OCI-LY7 (cell line): ENCODE results near the gene S100A9. TPM values are rescaled to one million over a fixed set of nuclear protein-coding genes. Genes with fewer than 3 reads are reported as not detected.

Experiments
- BruUV-seq: library from RNA; stranded (reverse); fragments of 400-500 nt; replicated peaks from 2 replicates; lab custom pipeline; 2021; lab: Mats Ljungman, UMichigan
- CTCF ChIA-PET: fragments of 300-600 bp; sonication (Branson Sonifier 250); formaldehyde crosslinking; loops from one replicate; lab custom pipeline; 2022; ENCODE audit warnings: antibody characterized with exemption; ENCODE audit not compliant: unreplicated experiment; lab: Charles Lee
- POLR2A ChIA-PET: fragments of 300-600 bp; sonication (Branson Sonifier 250); formaldehyde crosslinking; loops from one replicate; lab custom pipeline; 2022; ENCODE audit warnings: antibody characterized with exemption; lab: Charles Lee
- DNase-seq: peaks from one replicate; pipeline ENCODE4 v3.0.0-alpha.2; 2015; ENCODE audit warnings: low spot score
- H2AFZ ChIP-seq: fragments of 200-600 bp; sonication (generic), shearing (Covaris generic); 2 replicates; pipeline ENCODE4 v1.6.1; 2014; ENCODE audit warnings: mild to moderate bottlenecking, antibody characterized with exemption, low read length, moderate library complexity
- H3K27ac ChIP-seq: fragments of 200-600 bp; sonication (generic); 2 replicates; pipeline ENCODE4 v1.5.1; 2014; ENCODE audit warnings: mixed run types, low read depth, mild to moderate bottlenecking, moderate library complexity, low read length, inconsistent platforms; ENCODE audit not compliant: poor library complexity, severe bottlenecking
- H3K36me3 ChIP-seq: fragments of 200-600 bp; sonication (generic); 2 replicates; pipeline ENCODE4 v1.6.1; 2014; ENCODE audit warnings: mild to moderate bottlenecking, antibody characterized with exemption, low read length, moderate library complexity, mixed read lengths; ENCODE audit not compliant: insufficient read depth
- H3K4me1 ChIP-seq: fragments of 200-600 bp; sonication (generic); 2 replicates; pipeline ENCODE4 v1.5.1; 2014; ENCODE audit warnings: mild to moderate bottlenecking, low read length; ENCODE audit not compliant: insufficient read depth, poor library complexity, severe bottlenecking
- H3K4me2 ChIP-seq: fragments of 200-600 bp; sonication (generic); 2 replicates; pipeline ENCODE4 v1.6.1; 2014; ENCODE audit warnings: mild to moderate bottlenecking, low read length
- H3K4me3 ChIP-seq: fragments of 200-600 bp; sonication (generic); 2 replicates; pipeline ENCODE4 v1.5.1; 2014; ENCODE audit warnings: mild to moderate bottlenecking, low read depth, low read length; ENCODE audit not compliant: poor library complexity, severe bottlenecking
- H3K79me2 ChIP-seq: fragments of 200-600 bp; sonication (generic); 2 replicates; pipeline ENCODE4 v1.6.1; 2016; ENCODE audit warnings: low read depth, mild to moderate bottlenecking, low read length, moderate library complexity, mixed read lengths; ENCODE audit not compliant: insufficient read depth
- H3K9me2 ChIP-seq: fragments of 200-600 bp; sonication (generic); 2 replicates; pipeline ENCODE4 v1.6.1; 2016; ENCODE audit warnings: mild to moderate bottlenecking, low read length, mixed read lengths; ENCODE audit not compliant: insufficient read depth
- H3K9me3 ChIP-seq: fragments of 200-600 bp; sonication (generic); 2 replicates; pipeline ENCODE4 v1.6.1; 2014; ENCODE audit warnings: mild to moderate bottlenecking, mixed run types, low read length, mixed read lengths
- H4K20me1 ChIP-seq: fragments of 200-600 bp; sonication (generic); 2 replicates; pipeline ENCODE4 v1.6.1; 2014; ENCODE audit warnings: mild to moderate bottlenecking, antibody characterized with exemption, low read length, moderate library complexity, mixed read lengths; ENCODE audit not compliant: insufficient read depth
- CTCF ChIP-seq: fragments of 200-600 bp; sonication (generic); conservative IDR thresholded peaks from 2 replicates; pipeline ENCODE4 v1.5.1; 2014; ENCODE audit warnings: mild to moderate bottlenecking, antibody characterized with exemption, low read length, moderate library complexity, mixed read lengths
- EZH2phosphoT487 ChIP-seq: fragments of 200-600 bp; sonication (generic); IDR thresholded peaks from 2 replicates; pipeline ENCODE4 v1.6.1; 2018; ENCODE audit warnings: low read depth, borderline replicate concordance, mild to moderate bottlenecking, mixed run types, antibody characterized with exemption, low read length, moderate library complexity, mixed read lengths
- intact Hi-C: fragments of 100-400 bp; cut with micrococcal nuclease; formaldehyde crosslinking; loops from one replicate; pipeline ENCODE4 v1.10.0; 2022; ENCODE audit not compliant: unreplicated experiment
- total RNA-seq, 2 experiments: library from RNA; depleted of rRNA in 1 of 2; stranded (reverse); fragments of >200 nt in 1 of 2; shearing (Covaris generic) in 1 of 2; gene quantifications; 2 replicates each; pipeline ENCODE4 v1.2.3, GENCODE V29; 2014 to 2022

Gene S100A9
- total RNA-seq, 2 experiments from 2014 or later, result not detected

GRCh38 chr1:153355445-153356071, 2.1 kb upstream of the S100A9 start:
- TF ChIP-seq EZH2phosphoT487, result no peak
- TF ChIP-seq CTCF, result peak; percentile 74
- CTCF ChIA-PET, result no interaction called here
- BruUV-seq, result no TSS peak

GRCh38 chr1:153356392-153357075, 1.1 kb upstream of the S100A9 start:
- no TSS peak for BruUV-seq
- no peak overlapping the region for H3K4me2 ChIP-seq
- H3K27ac ChIP-seq, result no peak overlapping the region
- no peaks in the 10 kb centered on the region for H3K4me1 ChIP-seq
- ChIA-PET POLR2A (no interaction called here), CTCF (no interaction called here)
- TF ChIP-seq EZH2phosphoT487 (no peak), CTCF (no peak)
- H3K9me3 ChIP-seq, result no peaks in the 10 kb centered on the region
- no peaks in the 10 kb centered on the region for H3K9me2 ChIP-seq
- H4K20me1 ChIP-seq, result no peaks in the 10 kb centered on the region
- no peaks in the 10 kb centered on the region for H3K36me3 ChIP-seq
- H3K79me2 ChIP-seq, result no peaks in the 10 kb centered on the region
- H2AFZ ChIP-seq, result no peak overlapping the region
- H3K4me3 ChIP-seq, result no peak overlapping the region
- intact Hi-C loops, result loop anchor here (10.0 kb wide), 1 partner anchor 388 kb away; no protein-coding TSS in a partner anchor
- DNase-seq, result no peak

More at GRCh38 chr1:153355445-153356071, 2.1 kb upstream of the S100A9 start:
- POLR2A ChIA-PET, result no interaction called here
- Histone ChIP-seq H3K79me2 (no peaks in the 10 kb centered on the region), H3K4me1 (no peaks in the 10 kb centered on the region), H3K36me3 (no peaks in the 10 kb centered on the region), H3K4me2 (no peak overlapping the region), H3K9me3 (no peaks in the 10 kb centered on the region), H4K20me1 (no peaks in the 10 kb centered on the region), H3K27ac (no peak overlapping the region), H3K9me2 (no peaks in the 10 kb centered on the region), H3K4me3 (no peak overlapping the region), H2AFZ (no peak overlapping the region)
- intact Hi-C loops, result loop anchor here (1.0 to 10.0 kb wide), 2 partner anchors 140 to 389 kb away; no protein-coding TSS in a partner anchor
- peak; percentile 52 for DNase-seq
